K562 (cell line): ENCODE measurements around the gene ACBD4. TPM values are rescaled to one million over a fixed set of nuclear protein-coding genes. Genes with fewer than 3 reads are reported as not detected.
A peak's percentile ranks its signal among the peaks of the same experiment; 100 is the strongest.

ENCODE experiments used
- HMBOX1 ChIP-seq: sonication (generic); IDR thresholded peaks from 2 replicates; pipeline ENCODE4 v1.6.1; 2016
- HMG20A ChIP-seq: fragments of 450-650 bp; formaldehyde crosslinking; conservative IDR thresholded peaks from 2 replicates; pipeline ENCODE4 v1.4.0; 2020; ENCODE audit warnings: mild to moderate bottlenecking, mixed read lengths
- KDM2B ChIP-seq: fragments of 250-450 bp; sonication (Bioruptor Pico); IDR thresholded peaks from 2 replicates; pipeline ENCODE4 v1.8.0; 2021; ENCODE audit warnings: mild to moderate bottlenecking, moderate library complexity
- MCM3 ChIP-seq: fragments of 450-650 bp; IDR thresholded peaks from 2 replicates; pipeline ENCODE4 v1.6.1; 2016
- NFRKB ChIP-seq: fragments of 450-650 bp; IDR thresholded peaks from 2 replicates; pipeline ENCODE4 v1.6.1; 2016; ENCODE audit warnings: low read depth
- PRMT5 ChIP-seq: sonication (generic); formaldehyde crosslinking; IDR thresholded peaks from 2 replicates; pipeline ENCODE4 v1.5.0; 2020; ENCODE audit warnings: missing genetic modification reagents
- RBM14 ChIP-seq: fragments of 200-400 bp; formaldehyde crosslinking; IDR thresholded peaks from 2 replicates; pipeline ENCODE4 v1.6.1; 2018; ENCODE audit warnings: low read depth, mild to moderate bottlenecking, low read length, moderate library complexity, borderline replicate concordance; ENCODE audit not compliant: insufficient read depth
- RBM15 ChIP-seq: fragments of 200-400 bp; formaldehyde crosslinking; IDR thresholded peaks from 2 replicates; pipeline ENCODE4 v1.6.1; 2018; ENCODE audit warnings: mild to moderate bottlenecking, low read length, moderate library complexity; ENCODE audit not compliant: insufficient read depth
- RBM25 ChIP-seq: fragments of 200-400 bp; formaldehyde crosslinking; IDR thresholded peaks from 2 replicates; pipeline ENCODE4 v1.6.1; 2018; ENCODE audit warnings: low read length, low read depth, moderate library complexity; ENCODE audit not compliant: severe bottlenecking
- THRA ChIP-seq: fragments of 450-650 bp; IDR thresholded peaks from 2 replicates; pipeline ENCODE4 v1.6.1; 2017; ENCODE audit warnings: mild to moderate bottlenecking, moderate library complexity
- THRB ChIP-seq: fragments of 450-650 bp; formaldehyde crosslinking; conservative IDR thresholded peaks from 2 replicates; pipeline ENCODE4 v1.4.0; 2022; ENCODE audit warnings: mild to moderate bottlenecking, missing genetic modification characterization
- ZEB2 ChIP-seq: fragments of 450-650 bp; IDR thresholded peaks from 2 replicates; pipeline ENCODE4 v1.6.1; 2016
- ZNF518B ChIP-seq: fragments of 250-450 bp; sonication (Bioruptor Pico); IDR thresholded peaks from 2 replicates; pipeline ENCODE4 v1.5.0; 2021; ENCODE audit warnings: mild to moderate bottlenecking, moderate library complexity
- ZNF589 ChIP-seq: fragments of 200-800 bp; sonication (Bioruptor generic); IDR thresholded peaks from 2 replicates; pipeline ENCODE4 v1.6.1; 2016; ENCODE audit warnings: low read depth, missing genetic modification characterization, missing compliant biosample characterization
- polyA plus RNA-seq, 8 experiments: library from polyadenylated mRNA; depleted of rRNA in 4 of 8; stranded (reverse) in 5 of 8; unstranded in 3 of 8; fragments of >200 nt; fragmentation: Nextera tagmentation in 2 of 8; fragmentation: Illumina TruSeq in 1 of 8; extraction: Ambion mirVana in 2 of 8; extraction: Trizol in 1 of 8; gene quantifications; 2 replicates each; pipeline versions ENCODE4 v1.2.1 to v1.2.3, GENCODE V29; 2011 to 2014; ENCODE audit warnings: inconsistent platforms in 1 of 8, missing spikeins in 1 of 8
- total RNA-seq, 7 experiments: library from RNA; depleted of rRNA in 6 of 7; stranded (reverse); fragments of >200 nt in 6 of 7; fragmentation: Illumina TruSeq in 2 of 7; extraction: Trizol in 2 of 7; gene quantifications; 2 replicates each; pipeline versions ENCODE4 v1.2.1 to v1.2.3, GENCODE V29; 2011 to 2021; ENCODE audit warnings: low replicate concordance in 1 of 7
- TF ChIP-seq, protein P1 (sequence below), 2 experiments: fragments of 450-650 bp in 1 of 2; sonication (generic) in 1 of 2; formaldehyde crosslinking; conservative IDR thresholded peaks; 2 replicates each; pipeline versions ENCODE4 v1.4.0 to v1.8.1; 2020 to 2022; ENCODE audit warnings: mild to moderate bottlenecking in 1 of 2, missing genetic modification reagents in 1 of 2
- TF ChIP-seq, protein P2 (sequence below), 2 experiments: fragments of 450-650 bp; IDR thresholded peaks; 2 replicates each; pipeline ENCODE4 v1.6.1; 2016

Gene ACBD4
- total and polyA plus RNA-seq, 9 of the 15 experiments (the other 6 are each of a cell fraction or from before 2014, with no cell fraction given): 0.14 to 6.9 (median 4.6) TPM

DNA sequence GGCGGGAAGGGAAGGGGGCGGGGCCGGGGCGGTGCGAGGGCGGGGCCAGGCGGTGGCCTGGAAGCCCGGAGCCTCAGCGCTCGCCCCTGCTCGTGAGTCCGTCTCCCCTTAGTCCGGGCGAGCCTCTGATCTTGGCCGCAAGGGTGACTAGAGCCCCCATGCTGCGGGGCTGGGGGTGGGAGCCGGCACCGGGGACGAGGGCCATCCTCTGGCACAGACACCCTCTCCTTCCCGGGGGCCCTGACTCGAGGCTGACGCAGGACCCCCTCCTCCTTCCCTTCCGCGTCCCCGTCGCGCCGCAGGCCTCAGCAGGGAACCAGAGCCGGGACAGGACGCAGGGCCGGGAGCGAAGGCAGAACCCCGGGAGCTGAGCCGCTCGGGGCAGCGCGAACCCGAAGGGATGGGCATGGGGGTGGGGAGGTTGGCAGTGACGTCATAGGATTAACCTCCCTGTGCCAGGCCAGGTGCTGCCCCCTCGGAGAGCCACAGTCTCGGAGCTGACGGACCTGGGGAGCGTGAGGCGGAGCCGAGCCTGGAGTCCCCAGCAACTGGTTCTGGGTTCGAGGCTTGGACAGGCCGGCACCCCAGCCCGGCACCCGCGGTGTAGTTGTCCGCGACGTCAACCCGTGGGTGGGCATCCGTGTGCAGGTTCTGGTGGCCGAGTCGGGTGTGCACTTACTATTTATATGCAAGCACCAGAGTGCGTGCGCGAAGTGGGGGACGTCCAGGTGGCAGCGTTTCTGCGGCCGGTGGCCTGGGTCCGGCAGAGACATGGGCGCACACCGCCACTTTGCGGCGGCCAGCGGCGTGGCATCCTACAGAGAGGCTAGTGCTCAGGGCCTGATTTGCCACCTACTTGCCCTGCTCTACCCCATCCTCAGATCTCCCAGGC, 2.7 kb upstream of the ACBD4 start (continued):
- no peak for TF ChIP-seq RBM25
- TF ChIP-seq PRMT5 (CRISPR knock-in tag): no peak
- TF ChIP-seq THRB (CRISPR knock-in tag): no peak
- 0 out of 2 replicates have a peak, but pooled peaks have one; percentile 48 for TF ChIP-seq RBM14
- TF ChIP-seq, protein P1, sequence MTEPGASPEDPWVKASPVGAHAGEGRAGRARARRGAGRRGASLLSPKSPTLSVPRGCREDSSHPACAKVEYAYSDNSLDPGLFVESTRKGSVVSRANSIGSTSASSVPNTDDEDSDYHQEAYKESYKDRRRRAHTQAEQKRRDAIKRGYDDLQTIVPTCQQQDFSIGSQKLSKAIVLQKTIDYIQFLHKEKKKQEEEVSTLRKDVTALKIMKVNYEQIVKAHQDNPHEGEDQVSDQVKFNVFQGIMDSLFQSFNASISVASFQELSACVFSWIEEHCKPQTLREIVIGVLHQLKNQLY (CRISPR knock-in tag; conservative IDR thresholded peaks at IDR 0.05): no peak
- no peak for TF ChIP-seq ZEB2
- no peak for TF ChIP-seq THRA
- TF ChIP-seq MCM3: no peak
- TF ChIP-seq, protein P2, sequence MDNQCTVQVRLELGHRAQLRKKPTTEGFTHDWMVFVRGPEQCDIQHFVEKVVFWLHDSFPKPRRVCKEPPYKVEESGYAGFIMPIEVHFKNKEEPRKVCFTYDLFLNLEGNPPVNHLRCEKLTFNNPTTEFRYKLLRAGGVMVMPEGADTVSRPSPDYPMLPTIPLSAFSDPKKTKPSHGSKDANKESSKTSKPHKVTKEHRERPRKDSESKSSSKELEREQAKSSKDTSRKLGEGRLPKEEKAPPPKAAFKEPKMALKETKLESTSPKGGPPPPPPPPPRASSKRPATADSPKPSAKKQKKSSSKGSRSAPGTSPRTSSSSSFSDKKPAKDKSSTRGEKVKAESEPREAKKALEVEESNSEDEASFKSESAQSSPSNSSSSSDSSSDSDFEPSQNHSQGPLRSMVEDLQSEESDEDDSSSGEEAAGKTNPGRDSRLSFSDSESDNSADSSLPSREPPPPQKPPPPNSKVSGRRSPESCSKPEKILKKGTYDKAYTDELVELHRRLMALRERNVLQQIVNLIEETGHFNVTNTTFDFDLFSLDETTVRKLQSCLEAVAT (IDR thresholded peaks at IDR 0.05): peak in 1 of 2 experiments; percentile 22; a peak in 1 of 4 replicates
- TF ChIP-seq RBM15: no peak
- no peak for TF ChIP-seq ZNF518B (CRISPR knock-in tag)
- TF ChIP-seq HMBOX1: no peak
- no peak for TF ChIP-seq ZNF589 (CRISPR knock-in tag)
- TF ChIP-seq KDM2B (CRISPR knock-in tag): no peak
- no peak for TF ChIP-seq HMG20A (CRISPR knock-in tag)
- no peak for TF ChIP-seq NFRKB
